Thoracic aorta (tissue), 2 donors: ENCODE data around the gene ATG7. TPM values are rescaled to one million over a fixed set of nuclear protein-coding genes. Genes with fewer than 3 reads are reported as not detected.

Experiments
- ATAC-seq: fragments of 150-250 bp; one replicate; pipeline ENCODE4 v1.8.0; 2017; ENCODE audit warnings: low read depth; ENCODE audit not compliant: insufficient number of reproducible peaks, low FRiP score
- DNase-seq: peaks from one replicate; pipeline ENCODE4 v3.0.0-alpha.2; 2020; ENCODE audit warnings: low spot score
- H3K27ac ChIP-seq, 2 donors: fragments of 200-600 bp; sonication (generic); 1 replicate in 1 of 2; 2 replicates in 1 of 2; pipeline ENCODE4 v1.5.1; 2016; ENCODE audit warnings: mild to moderate bottlenecking in 2 of 2, moderate library complexity in 2 of 2
- H3K27me3 ChIP-seq: fragments of 200-600 bp; sonication (generic); replicated peaks from 2 replicates; pipeline ENCODE4 v1.6.0; 2016; ENCODE audit warnings: mild to moderate bottlenecking; ENCODE audit not compliant: insufficient read depth
- H3K36me3 ChIP-seq: fragments of 200-600 bp; sonication (generic); one replicate; pipeline ENCODE4 v1.5.1; 2016
- H3K4me1 ChIP-seq, 2 donors: fragments of 200-600 bp; sonication (generic); 1 replicate in 1 of 2; 2 replicates in 1 of 2; pipeline versions ENCODE4 v1.5.1 to v1.6.0; 2016; ENCODE audit warnings: low read depth in 2 of 2, mild to moderate bottlenecking in 1 of 2; ENCODE audit not compliant: control insufficient read depth in 1 of 2
- H3K4me3 ChIP-seq: fragments of 200-600 bp; sonication (generic); 2 replicates; pipeline ENCODE4 v1.5.1; 2016; ENCODE audit warnings: mild to moderate bottlenecking
- H3K9me3 ChIP-seq: fragments of 200-600 bp; sonication (generic); 2 replicates; pipeline ENCODE4 v1.5.1; 2016
- CTCF ChIP-seq: fragments of 200-600 bp; sonication (generic); IDR thresholded peaks from one replicate; pipeline ENCODE4 v1.5.1; 2019; ENCODE audit warnings: antibody characterized with exemption
- total RNA-seq, 2 donors: library from RNA; depleted of rRNA; stranded (reverse); fragments of >200 nt; gene quantifications; one replicate each; pipeline versions ENCODE4 v1.1.0 to v1.2.3, GENCODE V29; 2016

The ATG7 gene
- total RNA-seq, 2 donors from 2014 or later: 56.6 to 88.3 TPM

- Histone ChIP-seq H3K4me1 (peaks cover 29 to 97% of the 10 kb centered on the region in 2 donors), H3K36me3 (peaks cover 11% of the 10 kb centered on the region), H3K4me3 (no peak overlapping the region), H3K27ac (peak overlapping the region; percentile 98), H3K9me3 (no peaks in the 10 kb centered on the region), H3K27me3 (no peaks in the 10 kb centered on the region)
- DNase-seq (no peak), ATAC-seq (no peak)
- no peak for TF ChIP-seq CTCF
These were observed 293.7 kb downstream of the ATG7 start for GRCh38 chr3:11565932-11566331.

- no peak for TF ChIP-seq CTCF
- H3K4me1 ChIP-seq: peaks cover 29 to 94% of the 10 kb centered on the region in 2 donors
- peaks cover 11% of the 10 kb centered on the region for H3K36me3 ChIP-seq
- DNase-seq: no peak
- H3K27ac ChIP-seq: peak overlapping the region; percentile 98
- ATAC-seq: no peak
- no peaks in the 10 kb centered on the region for H3K9me3 ChIP-seq
- no peak overlapping the region for H3K4me3 ChIP-seq
- H3K27me3 ChIP-seq: no peaks in the 10 kb centered on the region
These were observed 294.3 kb downstream of the ATG7 start for GRCh38 chr3:11566478-11566877.

GRCh38 chr3:11566916-11567315, 294.7 kb downstream of the ATG7 start:
- no peak for DNase-seq
- H3K4me1 ChIP-seq: peaks cover 29 to 90% of the 10 kb centered on the region in 2 donors
- no peaks in the 10 kb centered on the region for H3K27me3 ChIP-seq
- no peak for TF ChIP-seq CTCF
- H3K4me3 ChIP-seq: no peak overlapping the region
- H3K9me3 ChIP-seq: no peaks in the 10 kb centered on the region
- no peak for ATAC-seq
- H3K27ac ChIP-seq: peak overlapping the region; percentile 98
- peaks cover 11% of the 10 kb centered on the region for H3K36me3 ChIP-seq

- Histone ChIP-seq H3K9me3 (no peaks in the 10 kb centered on the region), H3K4me3 (peak overlapping the region; percentile 63), H3K27me3 (no peaks in the 10 kb centered on the region), H3K27ac (peak overlapping the region; percentile 98), H3K4me1 (peaks cover 29 to 89% of the 10 kb centered on the region in 2 donors), H3K36me3 (peaks cover 6% of the 10 kb centered on the region)
- ATAC-seq (peak; percentile 68), DNase-seq (peak; percentile 90)
- no peak for TF ChIP-seq CTCF
These were observed 295.6 kb downstream of the ATG7 start for GRCh38 chr3:11567516-11568467.

GRCh38 chr3:11568503-11569155, 296.4 kb downstream of the ATG7 start:
- H3K36me3 ChIP-seq: no peaks in the 10 kb centered on the region
- no peaks in the 10 kb centered on the region for H3K27me3 ChIP-seq
- peak overlapping the region; percentile 98 for H3K27ac ChIP-seq
- peaks cover 29 to 82% of the 10 kb centered on the region in 2 donors for H3K4me1 ChIP-seq
- TF ChIP-seq CTCF: no peak
- peak overlapping the region; percentile 63 for H3K4me3 ChIP-seq
- DNase-seq (peak; percentile 88), ATAC-seq (peak; percentile 69)
- H3K9me3 ChIP-seq: no peaks in the 10 kb centered on the region
